ENCODE data around the gene PIP5K1C. TPM values are rescaled to one million over a fixed set of nuclear protein-coding genes. Genes with fewer than 3 reads are reported as not detected.

The PIP5K1C gene
- total and polyA plus RNA-seq, 9 of the 15 experiments (the other 6 are each of a cell fraction or from before 2014, with no cell fraction given), result 0.38 to 22.1 (median 4.1) TPM

GRCh38 chr19:3595521-3596061 lies 104.7 kb downstream of the PIP5K1C start:
- H3K27ac ChIP-seq (ENCODE audit: extremely low read depth, low read depth, low read length), result no peak overlapping the region
- H2AFZ ChIP-seq (ENCODE audit: low read depth, low read length), result no peak overlapping the region
- H3K9me1 ChIP-seq (ENCODE audit: control insufficient read depth, insufficient read depth, low read length), result no peaks in the 10 kb centered on the region
- no peak for FAIRE-seq
- no peaks in the 10 kb centered on the region for H3K27me3 ChIP-seq (ENCODE audit: control insufficient read depth in 2 of 2, insufficient read depth in 2 of 2, low read length in 2 of 2)
- peak; percentile 41; the same call in 1 of the 2 replicates for TF ChIP-seq ZBTB33 (CRISPR knock-in tag; IDR thresholded peaks at IDR 0.05)
- no peak for TF ChIP-seq ZKSCAN8 (CRISPR knock-in tag; IDR thresholded peaks at IDR 0.05)
- peak; percentile 40; the same call in 1 of the 2 replicates for TF ChIP-seq POLR2G (IDR thresholded peaks at IDR 0.05; ENCODE audit: low read depth, low read length)
- 0 out of 2 replicates have a peak, but pooled peaks have one; percentile 19 for TF ChIP-seq RBFOX2 (IDR thresholded peaks at IDR 0.05; ENCODE audit: low read depth, low read length)
- H3K4me2 ChIP-seq (ENCODE audit: insufficient read depth, low read length), result no peak overlapping the region
- peaks cover 14% of the 10 kb centered on the region for H3K9me3 ChIP-seq (replicated peaks; ENCODE audit: control insufficient read depth, insufficient read depth, low read depth, low read length)
- no peaks in the 10 kb centered on the region for H3K79me2 ChIP-seq (ENCODE audit: control insufficient read depth, insufficient read depth, low read length)
- BruUV-seq (replicated peaks), result no TSS peak
- H3K4me1 ChIP-seq (replicated peaks in 1 of 2; ENCODE audit: control insufficient read depth in 2 of 2, insufficient read depth in 2 of 2, low read length in 2 of 2), result peaks cover 0 to 20% of the 10 kb centered on the region in 2 experiments; a peak in 1 of 5 replicates
- ChIA-PET POLR2A (interaction anchor here (0.9 to 1.2 kb wide), 2 partner anchors 12 to 19 kb away, joined by 3 to 4 read pairs; no protein-coding TSS in a partner anchor), CTCF (ENCODE audit: low intra/inter-chr PET ratio) (no interaction called here)
- ATAC-seq, result no peak
- H4K20me1 ChIP-seq (replicated peaks; ENCODE audit: control insufficient read depth, insufficient read depth, low read length), result no peaks in the 10 kb centered on the region
- H3K36me3 ChIP-seq (ENCODE audit: control insufficient read depth, insufficient read depth, low read length), result peaks cover 14% of the 10 kb centered on the region; the same call in 1 of the 3 replicates
- in situ Hi-C loops (cut with MboI), result no loop called here
- intact Hi-C loops (cut with micrococcal nuclease), result no loop called here
- WGBS (ENCODE audit: insufficient coverage, low coverage, missing lambda C conversion rate), result 96% methylated on average over 18 of the region's 34 CpGs
- H3K9ac ChIP-seq (ENCODE audit: insufficient read depth in 1 of 2, low read depth in 2 of 2, low read length in 2 of 2), result no peak overlapping the region; a peak in 1 of 4 replicates
- no peak for DNase-seq (ENCODE audit: extremely low read depth in 1 of 4, low spot score in 3 of 4)
- H3K4me3 ChIP-seq, result no peak overlapping the region
